Tibial nerve (tissue), 4 donors: ENCODE data around the gene ARMH3. TPM values are rescaled to one million over a fixed set of nuclear protein-coding genes. Genes with fewer than 3 reads are reported as not detected.

ENCODE experiments used
- DNase-seq, 2 donors: peaks; one replicate each; pipeline ENCODE4 v3.0.0-alpha.2; 2019; ENCODE audit warnings: low spot score in 2 of 2
- H3K27ac ChIP-seq, 4 donors: fragments of 200-600 bp; sonication (generic) in 3 of 4; one replicate each; pipeline ENCODE4 v1.5.1; 2017 to 2019; ENCODE audit warnings: mild to moderate bottlenecking in 1 of 4
- H3K27me3 ChIP-seq, 2 donors: fragments of 200-600 bp; sonication (generic) in 1 of 2; one replicate each; pipeline versions ENCODE4 v1.5.1 to v1.6.0; 2017 to 2019
- H3K36me3 ChIP-seq, 3 donors: fragments of 200-600 bp; sonication (generic); one replicate each; pipeline ENCODE4 v1.5.1; 2018 to 2019
- H3K4me1 ChIP-seq, 4 donors: fragments of 200-600 bp; sonication (generic) in 3 of 4; one replicate each; pipeline ENCODE4 v1.5.1; 2017 to 2019
- H3K4me3 ChIP-seq, 4 donors: fragments of 200-600 bp; sonication (generic) in 3 of 4; one replicate each; pipeline ENCODE4 v1.5.1; 2017 to 2019; ENCODE audit warnings: mild to moderate bottlenecking in 1 of 4, moderate library complexity in 1 of 4
- H3K9me3 ChIP-seq, 4 donors: fragments of 200-600 bp; sonication (generic) in 3 of 4; one replicate each; pipeline ENCODE4 v1.5.1; 2017 to 2019
- EP300 ChIP-seq, 2 donors: sonication (generic); formaldehyde crosslinking; IDR thresholded peaks; one replicate each; pipeline ENCODE4 v1.6.1; 2017; ENCODE audit warnings: antibody characterized with exemption in 2 of 2, mild to moderate bottlenecking in 1 of 2
- POLR2A ChIP-seq, 2 donors: fragments of 450-650 bp; IDR thresholded peaks; one replicate each; pipeline ENCODE4 v1.6.1; 2017; ENCODE audit warnings: antibody characterized with exemption in 2 of 2, mild to moderate bottlenecking in 2 of 2, moderate library complexity in 2 of 2
- WGBS, 2 donors: methylation state at CpG; one replicate each; pipeline ENCODE4 v1.1.5; 2018; 5-methylcytosine and 5-hydroxymethylcytosine counted together
- total RNA-seq, 4 donors: library from RNA; depleted of rRNA; stranded (reverse); fragments of >200 nt; gene quantifications; one replicate each; pipeline ENCODE4 v1.1.0, GENCODE V29; 2016
- TF ChIP-seq, protein P1 (sequence below), 5 experiments: fragments of 200-600 bp in 3 of 5; fragments of 450-650 bp in 2 of 5; sonication (generic) in 3 of 5; IDR thresholded peaks; one replicate each; pipeline ENCODE4 v1.5.1; 2016 to 2019; ENCODE audit warnings: antibody characterized with exemption in 5 of 5, mild to moderate bottlenecking in 3 of 5, moderate library complexity in 2 of 5

The ARMH3 gene
- total RNA-seq, 4 donors from 2014 or later: 16.9 to 19.5 (median 18.5) TPM

DNA sequence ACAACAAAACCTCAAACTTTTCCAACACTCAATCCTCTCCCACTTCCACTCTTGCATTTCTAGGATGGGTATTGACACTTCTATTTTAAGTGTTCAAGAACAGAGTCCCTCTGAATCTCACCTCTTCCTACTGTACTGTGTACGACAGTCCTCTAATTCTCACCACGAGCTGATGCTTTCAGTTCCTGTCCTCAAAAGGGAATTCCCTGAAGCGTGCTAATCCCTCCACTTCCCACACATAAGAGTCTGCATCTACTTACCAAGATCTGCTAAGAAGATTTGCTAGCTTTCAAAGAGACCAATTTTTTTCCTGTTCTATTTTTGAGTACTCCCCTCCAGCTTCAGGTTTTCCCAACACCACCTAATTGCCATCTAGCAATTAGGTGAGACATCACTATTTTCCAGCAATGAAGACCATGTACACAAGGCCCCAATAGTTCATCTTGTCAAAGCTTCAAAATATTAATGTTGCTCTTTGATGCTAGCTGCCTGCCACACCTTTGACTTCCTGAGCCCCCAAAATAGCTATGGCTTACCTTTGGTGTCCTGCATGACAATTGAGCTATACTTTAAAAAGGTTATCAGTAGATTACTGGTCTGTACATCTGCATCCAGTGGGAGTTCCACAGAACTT is 54.4 kb downstream of the ARMH3 start:
- no peak for DNase-seq
- WGBS, 2 donors: 53 to 54% methylated on average over 3 of the region's 3 CpGs
- H3K4me3 ChIP-seq: no peak overlapping the region
- H3K36me3 ChIP-seq: peaks cover 0 to 64% (median 0%) of the 10 kb centered on the region in 3 donors
- TF ChIP-seq EP300 (IDR thresholded peaks at IDR 0.05) (no peak), POLR2A (IDR thresholded peaks at IDR 0.05) (no peak)
- TF ChIP-seq, protein P1, sequence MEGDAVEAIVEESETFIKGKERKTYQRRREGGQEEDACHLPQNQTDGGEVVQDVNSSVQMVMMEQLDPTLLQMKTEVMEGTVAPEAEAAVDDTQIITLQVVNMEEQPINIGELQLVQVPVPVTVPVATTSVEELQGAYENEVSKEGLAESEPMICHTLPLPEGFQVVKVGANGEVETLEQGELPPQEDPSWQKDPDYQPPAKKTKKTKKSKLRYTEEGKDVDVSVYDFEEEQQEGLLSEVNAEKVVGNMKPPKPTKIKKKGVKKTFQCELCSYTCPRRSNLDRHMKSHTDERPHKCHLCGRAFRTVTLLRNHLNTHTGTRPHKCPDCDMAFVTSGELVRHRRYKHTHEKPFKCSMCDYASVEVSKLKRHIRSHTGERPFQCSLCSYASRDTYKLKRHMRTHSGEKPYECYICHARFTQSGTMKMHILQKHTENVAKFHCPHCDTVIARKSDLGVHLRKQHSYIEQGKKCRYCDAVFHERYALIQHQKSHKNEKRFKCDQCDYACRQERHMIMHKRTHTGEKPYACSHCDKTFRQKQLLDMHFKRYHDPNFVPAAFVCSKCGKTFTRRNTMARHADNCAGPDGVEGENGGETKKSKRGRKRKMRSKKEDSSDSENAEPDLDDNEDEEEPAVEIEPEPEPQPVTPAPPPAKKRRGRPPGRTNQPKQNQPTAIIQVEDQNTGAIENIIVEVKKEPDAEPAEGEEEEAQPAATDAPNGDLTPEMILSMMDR (IDR thresholded peaks at IDR 0.05): no peak
- H3K27me3 ChIP-seq: no peaks in the 10 kb centered on the region
- peaks cover 0 to 17% (median 0%) of the 10 kb centered on the region in 4 donors for H3K4me1 ChIP-seq
- H3K27ac ChIP-seq: no peak overlapping the region
- H3K9me3 ChIP-seq: no peaks in the 10 kb centered on the region

DNA sequence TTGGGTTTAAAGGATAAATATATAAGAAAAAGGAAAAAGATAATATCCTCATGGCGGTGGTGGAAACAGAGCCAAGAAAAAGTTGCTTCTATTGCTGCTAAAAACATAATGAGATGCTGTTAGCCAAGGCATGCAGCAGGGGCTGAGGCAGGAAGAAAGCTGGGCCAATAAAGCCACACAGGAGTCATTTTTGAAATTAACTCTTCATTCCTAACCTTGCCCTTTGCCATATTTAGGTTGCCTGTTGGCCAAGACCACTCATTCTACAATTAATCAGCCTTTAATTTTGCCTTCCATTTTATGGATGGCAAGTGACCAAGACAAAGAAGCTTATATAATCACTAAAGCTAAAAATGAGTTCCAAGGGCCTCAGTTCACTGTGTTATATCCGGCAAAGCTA is 58.2 kb downstream of the ARMH3 start:
- DNase-seq: no peak
- H3K27ac ChIP-seq: no peak overlapping the region
- no peak for TF ChIP-seq EP300 (IDR thresholded peaks at IDR 0.05)
- TF ChIP-seq, protein P1 (IDR thresholded peaks at IDR 0.05): no peak
- no peak for TF ChIP-seq POLR2A (IDR thresholded peaks at IDR 0.05)
- H3K27me3 ChIP-seq: no peaks in the 10 kb centered on the region
- no peaks in the 10 kb centered on the region for H3K9me3 ChIP-seq
- no peak overlapping the region for H3K4me3 ChIP-seq
- H3K4me1 ChIP-seq: no peaks in the 10 kb centered on the region
- peaks cover 0 to 73% (median 0%) of the 10 kb centered on the region in 3 donors for H3K36me3 ChIP-seq
- 28 to 42% methylated on average over 2 of the region's 2 CpGs for WGBS, 2 donors

DNA sequence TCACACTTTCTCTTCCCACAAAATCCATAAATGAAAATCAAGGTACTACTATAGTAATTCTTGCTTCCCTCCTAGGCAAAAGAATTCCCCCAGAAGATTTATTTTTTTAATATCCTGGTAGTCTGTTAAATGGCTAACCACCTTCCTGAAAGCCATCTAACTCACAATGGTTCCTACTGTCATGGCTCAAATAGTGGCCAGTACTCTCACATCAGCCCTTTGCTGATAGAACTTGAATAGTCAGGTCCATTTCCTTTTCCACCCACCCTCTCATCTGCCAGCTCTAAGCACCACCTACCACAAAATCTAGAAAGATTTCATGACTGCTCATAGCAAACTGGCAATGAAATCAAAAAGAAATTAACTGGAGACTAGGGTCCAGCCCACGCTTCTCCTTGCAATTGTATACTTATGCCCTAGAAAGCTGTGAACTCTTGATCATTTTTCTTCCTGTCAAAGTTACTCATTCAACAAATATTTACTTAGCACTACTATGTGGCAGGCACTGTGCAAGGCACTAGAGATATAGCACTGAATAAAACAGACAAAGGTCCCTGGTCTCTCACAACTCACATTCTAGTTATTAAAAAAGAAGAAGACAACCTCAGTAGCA is 60.4 kb downstream of the ARMH3 start:
- Histone ChIP-seq H3K9me3 (no peaks in the 10 kb centered on the region), H3K4me1 (no peaks in the 10 kb centered on the region), H3K4me3 (no peak overlapping the region), H3K36me3 (peaks cover 0 to 78% (median 5%) of the 10 kb centered on the region in 3 donors), H3K27ac (no peak overlapping the region), H3K27me3 (no peaks in the 10 kb centered on the region)
- TF ChIP-seq, protein P1 (IDR thresholded peaks at IDR 0.05): no peak
- TF ChIP-seq POLR2A (IDR thresholded peaks at IDR 0.05) (no peak), EP300 (IDR thresholded peaks at IDR 0.05) (no peak)
- DNase-seq: no peak
- 72 to 76% methylated on average over 1 of the region's 1 CpG for WGBS, 2 donors

DNA sequence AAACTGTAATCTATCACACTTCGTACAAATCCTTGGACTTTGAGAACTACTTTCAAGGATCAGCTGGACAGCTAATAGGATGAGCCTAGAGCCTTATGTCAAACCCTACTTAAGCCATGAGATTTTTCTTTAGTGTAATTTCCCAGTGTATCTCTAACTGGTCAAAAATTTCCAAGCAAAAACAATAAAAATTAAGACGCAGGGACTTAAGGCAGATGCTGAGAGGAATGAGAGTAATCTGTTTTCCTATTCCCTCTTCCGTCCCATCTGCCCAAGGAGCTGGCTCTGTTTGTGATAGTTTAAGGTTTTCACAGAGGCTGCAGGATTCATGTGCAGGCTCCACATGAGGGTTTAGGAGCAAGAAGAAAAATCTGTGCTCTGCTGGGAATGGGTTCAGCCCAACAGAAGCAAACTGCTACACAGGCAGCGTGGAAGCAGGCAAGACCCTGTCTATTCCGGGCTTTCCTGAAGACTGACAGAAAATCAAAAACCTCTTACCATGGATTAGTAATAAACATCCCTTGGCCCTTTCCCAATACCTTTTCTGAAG is 62.2 kb downstream of the ARMH3 start:
- H3K4me1 ChIP-seq: no peaks in the 10 kb centered on the region
- no peak overlapping the region for H3K27ac ChIP-seq
- TF ChIP-seq POLR2A (IDR thresholded peaks at IDR 0.05) (no peak), EP300 (IDR thresholded peaks at IDR 0.05) (no peak)
- TF ChIP-seq, protein P1 (IDR thresholded peaks at IDR 0.05): no peak
- 89 to 93% methylated on average over 5 of the region's 5 CpGs for WGBS, 2 donors
- DNase-seq: no peak
- no peak overlapping the region for H3K4me3 ChIP-seq
- H3K27me3 ChIP-seq: no peaks in the 10 kb centered on the region
- H3K36me3 ChIP-seq: peaks cover 3 to 81% (median 19%) of the 10 kb centered on the region in 3 donors
- no peaks in the 10 kb centered on the region for H3K9me3 ChIP-seq

DNA sequence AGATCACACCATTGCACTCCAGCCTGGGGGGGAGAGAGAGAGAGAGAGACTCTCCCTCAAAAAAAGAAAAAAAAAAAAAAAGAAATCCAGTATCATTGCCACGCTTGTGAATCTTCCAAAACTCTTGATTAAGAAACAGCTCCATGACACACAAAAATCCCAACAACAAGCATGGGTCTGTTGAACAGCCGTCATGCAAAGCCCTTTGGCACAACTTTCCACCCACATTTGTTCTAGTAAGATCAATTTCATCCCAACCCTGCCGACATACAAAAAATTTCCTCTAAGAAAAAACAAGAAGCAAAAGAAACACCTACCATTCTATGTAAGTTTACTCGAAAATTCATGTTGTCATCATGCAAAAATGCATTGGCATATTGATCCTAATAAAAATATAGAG is 62.8 kb downstream of the ARMH3 start:
- Histone ChIP-seq H3K36me3 (peaks cover 3 to 86% (median 19%) of the 10 kb centered on the region in 3 donors), H3K4me1 (no peaks in the 10 kb centered on the region), H3K27me3 (no peaks in the 10 kb centered on the region), H3K27ac (no peak overlapping the region), H3K9me3 (no peaks in the 10 kb centered on the region), H3K4me3 (no peak overlapping the region)
- 72 to 76% methylated on average over 4 of the region's 4 CpGs for WGBS, 2 donors
- TF ChIP-seq EP300 (IDR thresholded peaks at IDR 0.05): no peak
- DNase-seq: no peak
